Mesenchymal stem cell (in vitro differentiated cells and primary cell): Measurements from ENCODE around the gene DNAJB6.

Experiments
- DNase-seq: peaks from one replicate; pipeline ENCODE4 v3.0.0-alpha.2; 2013
- H2AFZ ChIP-seq: one replicate; pipeline ENCODE4 v1.6.1; 2013; ENCODE audit warnings: low read depth, mild to moderate bottlenecking, control low read depth, inconsistent platforms, low read length, moderate library complexity
- H2AK5ac ChIP-seq: 2 replicates; pipeline ENCODE4 v1.6.1; 2013; ENCODE audit warnings: low read length, moderate library complexity, mild to moderate bottlenecking, inconsistent platforms; ENCODE audit not compliant: severe bottlenecking
- H2BK120ac ChIP-seq: one replicate; pipeline ENCODE4 v1.6.1; 2013; ENCODE audit warnings: low read depth, mild to moderate bottlenecking, inconsistent platforms, low read length, moderate library complexity
- H2BK12ac ChIP-seq, 2 experiments: one replicate each; pipeline ENCODE4 v1.6.1; 2013; ENCODE audit warnings: inconsistent platforms in 2 of 2, low read length in 2 of 2, mild to moderate bottlenecking in 2 of 2, moderate library complexity in 2 of 2, control low read depth in 1 of 2
- H2BK15ac ChIP-seq: one replicate; pipeline ENCODE4 v1.6.1; 2013; ENCODE audit warnings: mild to moderate bottlenecking, low read depth, inconsistent platforms; ENCODE audit not compliant: poor library complexity, severe bottlenecking
- H2BK5ac ChIP-seq: 2 replicates; pipeline ENCODE4 v1.6.1; 2013; ENCODE audit warnings: low read depth, mild to moderate bottlenecking, low read length, control low read depth, inconsistent platforms; ENCODE audit not compliant: poor library complexity, severe bottlenecking
- H3K14ac ChIP-seq, 2 experiments: one replicate each; pipeline ENCODE4 v1.6.1; 2013; ENCODE audit warnings: inconsistent platforms in 2 of 2, low read length in 2 of 2, control low read depth in 1 of 2, mild to moderate bottlenecking in 1 of 2, moderate library complexity in 1 of 2
- H3K18ac ChIP-seq, 2 experiments: one replicate each; pipeline ENCODE4 v1.6.1; 2013; ENCODE audit warnings: inconsistent platforms in 2 of 2, low read length in 2 of 2, control low read depth in 1 of 2, low read depth in 1 of 2, mild to moderate bottlenecking in 1 of 2
- H3K23ac ChIP-seq, 2 experiments: one replicate each; pipeline ENCODE4 v1.6.1; 2013; ENCODE audit warnings: inconsistent platforms in 2 of 2, low read length in 2 of 2, mild to moderate bottlenecking in 2 of 2, moderate library complexity in 2 of 2, control low read depth in 1 of 2
- H3K27ac ChIP-seq: 2 replicates; pipeline ENCODE4 v1.5.1; 2013; ENCODE audit warnings: mild to moderate bottlenecking, moderate library complexity, low read length, control low read depth, inconsistent platforms; ENCODE audit not compliant: poor library complexity, severe bottlenecking
- H3K27me3 ChIP-seq, 2 experiments: 2 replicates each; pipeline versions ENCODE4 v1.6.1 to v1.7.0; 2013; ENCODE audit warnings: low read length in 2 of 2, mild to moderate bottlenecking in 2 of 2, moderate library complexity in 2 of 2, control low read depth in 1 of 2, inconsistent platforms in 1 of 2; ENCODE audit not compliant: control insufficient read depth in 1 of 2, insufficient read depth in 1 of 2
- H3K36me3 ChIP-seq, 2 experiments: 2 replicates each; pipeline versions ENCODE4 v1.6.1 to v1.7.0; 2013; ENCODE audit warnings: low read length in 2 of 2, control low read depth in 1 of 2, inconsistent platforms in 1 of 2, low read depth in 1 of 2, mild to moderate bottlenecking in 1 of 2; ENCODE audit not compliant: insufficient read depth in 2 of 2, control insufficient read depth in 1 of 2
- H3K4ac ChIP-seq, 2 experiments: one replicate each; pipeline ENCODE4 v1.6.1; 2013; ENCODE audit warnings: inconsistent platforms in 2 of 2, low read length in 2 of 2, mild to moderate bottlenecking in 2 of 2, moderate library complexity in 2 of 2, control low read depth in 1 of 2, low read depth in 1 of 2
- H3K4me1 ChIP-seq: 2 replicates; pipeline ENCODE4 v1.6.1; 2013; ENCODE audit warnings: low read depth, low read length, control low read depth; ENCODE audit not compliant: control insufficient read depth, insufficient read depth
- H3K4me2 ChIP-seq: 2 replicates; pipeline ENCODE4 v1.6.1; 2013; ENCODE audit warnings: low read length, mild to moderate bottlenecking, inconsistent platforms; ENCODE audit not compliant: poor library complexity, severe bottlenecking
- H3K4me3 ChIP-seq, 2 experiments: 2 replicates each; pipeline versions ENCODE4 v1.5.1 to v1.7.0; 2013; ENCODE audit warnings: low read length in 2 of 2, mild to moderate bottlenecking in 2 of 2, control low read depth in 1 of 2, low read depth in 1 of 2; ENCODE audit not compliant: insufficient read depth in 1 of 2
- H3K79me1 ChIP-seq: replicated peaks from 2 replicates; pipeline ENCODE4 v1.6.1; 2013; ENCODE audit warnings: mild to moderate bottlenecking, control low read depth, low read length, inconsistent platforms; ENCODE audit not compliant: poor library complexity, severe bottlenecking
- H3K9ac ChIP-seq: 2 replicates; pipeline ENCODE4 v1.7.0; 2013; ENCODE audit warnings: mild to moderate bottlenecking, low read length, moderate library complexity
- H3K9me3 ChIP-seq: 2 replicates; pipeline ENCODE4 v1.7.0; 2013; ENCODE audit warnings: mild to moderate bottlenecking, low read length; ENCODE audit not compliant: control insufficient read depth
- H4K8ac ChIP-seq: one replicate; pipeline ENCODE4 v1.6.1; 2013; ENCODE audit warnings: inconsistent platforms, mild to moderate bottlenecking, low read length, moderate library complexity
- H4K91ac ChIP-seq: one replicate; pipeline ENCODE4 v1.6.1; 2013; ENCODE audit warnings: mild to moderate bottlenecking, low read length, inconsistent platforms
- WGBS: methylation state at CpG from one replicate; pipeline ENCODE4 v1.1.7; 2013; ENCODE audit warnings: mixed read lengths; 5-methylcytosine and 5-hydroxymethylcytosine counted together

Gene DNAJB6

DNA sequence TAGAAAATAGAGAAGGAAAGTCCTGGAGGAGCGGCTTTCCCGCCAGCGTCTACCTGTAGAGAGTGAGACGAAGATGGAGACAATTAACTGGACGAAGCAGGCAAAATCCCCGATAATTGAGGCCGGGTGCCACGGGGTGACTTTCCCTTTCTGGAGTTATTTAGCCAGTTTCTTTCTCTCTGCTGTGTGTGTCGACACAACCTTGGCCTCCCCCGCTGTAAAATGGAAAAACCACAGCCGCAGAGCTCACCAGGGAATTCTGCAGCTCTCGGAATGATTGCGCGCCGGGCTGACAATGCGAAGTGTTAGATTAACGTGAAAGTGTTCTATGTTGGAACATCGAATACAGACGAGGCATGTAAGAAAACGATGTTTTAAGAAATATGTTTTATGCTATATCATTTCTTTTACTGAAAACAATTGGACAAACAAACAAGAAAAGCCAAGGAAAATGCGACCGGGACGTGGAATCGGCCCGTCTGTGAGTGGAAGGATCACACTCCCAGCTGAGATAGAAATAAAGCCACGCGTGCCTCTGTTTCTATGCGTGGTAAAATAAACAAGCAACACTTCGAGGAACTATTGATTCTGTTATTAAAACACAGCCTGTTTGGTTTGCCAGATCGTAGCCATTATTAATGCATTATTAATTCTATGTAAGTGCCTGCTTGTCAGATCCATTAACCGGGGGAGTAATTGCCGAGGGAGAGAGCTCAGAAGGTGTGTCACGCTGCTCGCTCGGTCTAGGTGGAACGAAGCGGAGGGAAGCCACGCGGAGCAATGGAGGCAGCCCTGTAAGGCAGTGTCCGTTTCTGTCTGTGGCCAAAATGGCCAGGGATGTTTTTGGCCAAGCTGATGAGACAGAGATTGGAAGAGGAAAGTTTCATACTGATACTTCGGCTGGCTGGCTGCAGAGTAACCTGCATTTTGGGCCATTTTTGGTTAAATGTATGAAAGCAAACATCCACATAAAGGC lies 129.4 kb downstream of the DNAJB6 start:
- Histone ChIP-seq H3K27me3 (peaks cover 4 to 32% of the 10 kb centered on the region in 2 experiments), H3K9me3 (no peaks in the 10 kb centered on the region), H3K23ac (no peak overlapping the region), H3K4me1 (no peaks in the 10 kb centered on the region), H3K36me3 (no peaks in the 10 kb centered on the region), H3K79me1 (no peaks in the 10 kb centered on the region), H4K91ac (no peak overlapping the region), H2BK120ac (no peak overlapping the region), H3K14ac (no peak overlapping the region), H3K18ac (no peak overlapping the region), H2BK15ac (no peak overlapping the region), H3K27ac (no peak overlapping the region), H3K9ac (no peak overlapping the region), H2BK12ac (no peak overlapping the region), H2BK5ac (no peak overlapping the region), H2AK5ac (no peak overlapping the region), H3K4me3 (no peak overlapping the region), H3K4me2 (no peak overlapping the region), H3K4ac (no peak overlapping the region), H2AFZ (no peak overlapping the region), H4K8ac (no peak overlapping the region)
- DNase-seq, result no peak
- WGBS, result 86% methylated on average over 40 of the region's 41 CpGs

DNA sequence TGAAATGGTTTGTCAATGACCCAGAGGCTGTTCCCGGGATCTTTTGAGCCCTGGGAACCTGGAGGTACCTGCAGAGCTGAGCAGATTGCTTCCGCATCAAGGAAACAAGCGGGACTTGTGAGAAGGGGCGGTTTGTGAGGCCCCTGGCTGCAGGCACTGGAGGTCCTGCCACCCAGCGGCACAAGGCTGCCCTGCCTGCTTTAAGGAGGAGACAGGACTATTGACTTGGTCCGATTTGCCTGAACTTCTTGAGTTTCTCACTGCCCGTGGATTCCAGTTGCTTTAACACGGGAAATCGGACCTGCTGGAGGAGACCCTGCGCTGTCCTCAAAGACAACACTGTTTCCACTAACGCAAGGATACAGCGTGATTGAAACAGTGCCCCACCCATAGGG lies 130.1 kb downstream of the DNAJB6 start:
- Histone ChIP-seq H2AFZ (no peak overlapping the region), H3K18ac (no peak overlapping the region), H3K4ac (no peak overlapping the region), H2AK5ac (no peak overlapping the region), H3K4me1 (no peaks in the 10 kb centered on the region), H3K27me3 (peaks cover 4 to 32% of the 10 kb centered on the region in 2 experiments), H2BK15ac (no peak overlapping the region), H3K36me3 (no peaks in the 10 kb centered on the region), H3K4me2 (no peak overlapping the region), H4K91ac (no peak overlapping the region), H3K79me1 (no peaks in the 10 kb centered on the region), H2BK12ac (no peak overlapping the region), H3K23ac (no peak overlapping the region), H3K27ac (no peak overlapping the region), H3K14ac (no peak overlapping the region), H4K8ac (no peak overlapping the region), H3K4me3 (no peak overlapping the region), H3K9me3 (peaks cover 6% of the 10 kb centered on the region), H2BK5ac (no peak overlapping the region), H2BK120ac (no peak overlapping the region), H3K9ac (no peak overlapping the region)
- no peak for DNase-seq
- 79% methylated on average over 12 of the region's 12 CpGs for WGBS
